HCT116 (cell line): Measurements from ENCODE around the gene DISP2. TPM values are rescaled to one million over a fixed set of nuclear protein-coding genes. Genes with fewer than 3 reads are reported as not detected.

Experiments
- ATAC-seq: fragments of 200-7000 bp; cut with Tn5 transposase; 2 replicates; pipeline ENCODE4 v1.9.1; 2020; ENCODE audit warnings: mild to moderate bottlenecking, moderate library complexity
- BruUV-seq: library from RNA; stranded (reverse); fragments of 400-500 nt; replicated peaks from 2 replicates; lab custom pipeline; 2021; lab: Mats Ljungman, UMichigan
- CTCF ChIA-PET: fragments of 300-600 bp; sonication (Branson Sonifier 250); formaldehyde crosslinking; loops from one replicate; lab custom pipeline; 2021; ENCODE audit warnings: antibody characterized with exemption; lab: Charles Lee
- POLR2A ChIA-PET: fragments of 300-600, 350-600 bp; sonication (Branson Sonifier 250); formaldehyde crosslinking; loops from one replicate; lab custom pipeline; 2021; ENCODE audit warnings: antibody characterized with exemption; lab: Charles Lee
- RAD21 ChIA-PET, 2 experiments: fragments of 300-600 bp; sonication (Branson Sonifier 250); formaldehyde crosslinking; loops; one replicate each; lab custom pipeline; 2023; ENCODE audit warnings: low total read pairs in 2 of 2; ENCODE audit not compliant: uncharacterized antibody in 2 of 2, unreplicated experiment in 2 of 2, low non-redundant PET in 1 of 2; lab: Charles Lee
- DNase-seq: peaks from one replicate; pipeline ENCODE4 v3.0.0-alpha.2; 2010; ENCODE audit warnings: low read depth, low spot score
- H2AFZ ChIP-seq: fragments of 200-600 bp; shearing (Covaris generic), sonication (generic); 2 replicates; pipeline ENCODE4 v1.6.1; 2017; ENCODE audit warnings: low read depth, mixed run types, mixed read lengths, antibody characterized with exemption, low read length; ENCODE audit not compliant: poor library complexity, severe bottlenecking
- H3K27ac ChIP-seq: 2 replicates; pipeline ENCODE4 v1.5.1; 2012; ENCODE audit warnings: low read depth, low read length
- H3K27me3 ChIP-seq: fragments of 200-600 bp; sonication (generic); 2 replicates; pipeline ENCODE4 v1.6.1; 2016; ENCODE audit warnings: mixed run types, low read length, mixed read lengths; ENCODE audit not compliant: insufficient read depth
- H3K36me3 ChIP-seq, 2 experiments: fragments of 200-500 bp in 1 of 2; fragments of 200-600 bp in 1 of 2; sonication (Bioruptor generic) in 1 of 2; sonication (generic) in 1 of 2; 2 replicates each; pipeline versions ENCODE4 v1.5.1 to v1.6.1; 2014 to 2016; ENCODE audit warnings: low read length in 2 of 2, inconsistent platforms in 1 of 2, mixed read lengths in 1 of 2, mixed run types in 1 of 2; ENCODE audit not compliant: insufficient read depth in 2 of 2, control insufficient read depth in 1 of 2
- H3K4me1 ChIP-seq, 2 experiments: fragments of 200-600 bp in 1 of 2; sonication (generic) in 1 of 2; 2 replicates each; pipeline versions ENCODE4 v1.5.1 to v1.6.1; 2012 to 2017; ENCODE audit warnings: low read length in 2 of 2, inconsistent platforms in 1 of 2, mild to moderate bottlenecking in 1 of 2, mixed read lengths in 1 of 2, mixed run types in 1 of 2, moderate library complexity in 1 of 2; ENCODE audit not compliant: insufficient read depth in 2 of 2, control insufficient read depth in 1 of 2
- H3K4me2 ChIP-seq: fragments of 200-600 bp; sonication (generic); 2 replicates; pipeline ENCODE4 v1.6.1; 2017; ENCODE audit warnings: mixed run types, low read length, mixed read lengths
- H3K4me3 ChIP-seq, 2 experiments: fragments of 200-600 bp in 1 of 2; sonication (generic) in 1 of 2; replicated peaks in 1 of 2; 2 replicates each; pipeline ENCODE4 v1.5.1; 2011 to 2016; ENCODE audit warnings: low read length in 2 of 2, control low read depth in 1 of 2, low read depth in 1 of 2, mild to moderate bottlenecking in 1 of 2, mixed read lengths in 1 of 2, mixed run types in 1 of 2
- H3K79me2 ChIP-seq: fragments of 200-600 bp; sonication (generic); 2 replicates; pipeline ENCODE4 v1.6.1; 2017; ENCODE audit warnings: mild to moderate bottlenecking, mixed run types, low read length, moderate library complexity, mixed read lengths; ENCODE audit not compliant: insufficient read depth
- H3K9ac ChIP-seq: fragments of 200-600 bp; sonication (generic); 2 replicates; pipeline ENCODE4 v1.6.1; 2016; ENCODE audit warnings: low read length, mixed read lengths
- H3K9me2 ChIP-seq: fragments of 200-600 bp; sonication (generic), shearing (Covaris generic); 2 replicates; pipeline ENCODE4 v1.6.1; 2017; ENCODE audit warnings: mixed run types, mild to moderate bottlenecking, moderate library complexity; ENCODE audit not compliant: insufficient read depth
- H3K9me3 ChIP-seq, 2 experiments: fragments of 200-500 bp in 1 of 2; fragments of 200-600 bp in 1 of 2; sonication (Bioruptor generic) in 1 of 2; sonication (generic) in 1 of 2; 2 replicates each; pipeline ENCODE4 v1.6.1; 2014 to 2017; ENCODE audit warnings: low read length in 2 of 2, mixed read lengths in 2 of 2, inconsistent platforms in 1 of 2, low read depth in 1 of 2, mild to moderate bottlenecking in 1 of 2, mixed run types in 1 of 2, moderate library complexity in 1 of 2; ENCODE audit not compliant: control insufficient read depth in 1 of 2, insufficient read depth in 1 of 2
- H4K20me1 ChIP-seq: fragments of 200-600 bp; sonication (generic), shearing (Covaris generic); 2 replicates; pipeline ENCODE4 v1.6.1; 2017; ENCODE audit warnings: mixed run types, mild to moderate bottlenecking, moderate library complexity; ENCODE audit not compliant: insufficient read depth
- CBX3 ChIP-seq: IDR thresholded peaks from 2 replicates; pipeline ENCODE4 v1.6.1; 2012; ENCODE audit warnings: low read depth
- CEBPB ChIP-seq: IDR thresholded peaks from 2 replicates; pipeline ENCODE4 v1.6.1; 2012; ENCODE audit warnings: low read depth
- EGR1 ChIP-seq: IDR thresholded peaks from 2 replicates; pipeline ENCODE4 v1.6.1; 2012; ENCODE audit warnings: low read depth
- ELF1 ChIP-seq: IDR thresholded peaks from 2 replicates; pipeline ENCODE4 v1.6.1; 2012; ENCODE audit warnings: low read depth, borderline replicate concordance
- EZH2 ChIP-seq: fragments of 200-600 bp; sonication (generic); IDR thresholded peaks from 2 replicates; pipeline ENCODE4 v1.6.1; 2017; ENCODE audit warnings: antibody characterized with exemption, mixed run types
- EZH2phosphoT487 ChIP-seq: fragments of 200-600 bp; IDR thresholded peaks from 2 replicates; pipeline ENCODE4 v1.6.1; 2018; ENCODE audit warnings: antibody characterized with exemption, borderline replicate concordance
- POLR2A ChIP-seq: IDR thresholded peaks from 2 replicates; pipeline ENCODE4 v1.7.0; 2011; ENCODE audit warnings: borderline replicate concordance; ENCODE audit not compliant: insufficient read depth, insufficient read length; ENCODE audit errors: extremely low read depth
- POLR2AphosphoS5 ChIP-seq: IDR thresholded peaks from 2 replicates; pipeline ENCODE4 v1.6.1; 2011; ENCODE audit warnings: mild to moderate bottlenecking, low read depth, low read length, moderate library complexity
- RAD21 ChIP-seq: IDR thresholded peaks from 2 replicates; pipeline ENCODE4 v1.6.1; 2012; ENCODE audit warnings: low read depth, mild to moderate bottlenecking
- REST ChIP-seq: IDR thresholded peaks from 2 replicates; pipeline ENCODE4 v1.6.1; 2012; ENCODE audit warnings: low read depth
- SIN3A ChIP-seq: IDR thresholded peaks from 2 replicates; pipeline ENCODE4 v1.6.1; 2012; ENCODE audit warnings: low read depth
- SP1 ChIP-seq: IDR thresholded peaks from 2 replicates; pipeline ENCODE4 v1.6.1; 2012; ENCODE audit warnings: low read depth
- intact Hi-C: fragments of 100-400 bp; cut with micrococcal nuclease; formaldehyde crosslinking; loops from 2 replicates; pipeline ENCODE4 v1.10.0; 2022
- total RNA-seq: library from RNA; stranded (reverse); gene quantifications from one replicate; pipeline ENCODE4 v1.2.1, GENCODE V29; 2021; ENCODE audit not compliant: unreplicated experiment
- TF ChIP-seq, protein P1 (sequence below), 3 experiments: fragments of 200-600 bp in 1 of 3; sonication (generic) in 1 of 3; IDR thresholded peaks in 2 of 3; conservative IDR thresholded peaks in 1 of 3; 2 replicates each; pipeline ENCODE4 v1.5.1; 2012 to 2017; ENCODE audit warnings: low read depth in 2 of 3, low read length in 2 of 3, antibody characterized with exemption in 1 of 3, borderline replicate concordance in 1 of 3, control low read depth in 1 of 3, mild to moderate bottlenecking in 1 of 3, mixed read lengths in 1 of 3, mixed run types in 1 of 3, moderate library complexity in 1 of 3; ENCODE audit not compliant: insufficient read depth in 1 of 3

The DISP2 gene
- total RNA-seq, 1 experiment from 2014 or later, result 3.3 TPM

- Histone ChIP-seq H3K9me2 (no peaks in the 10 kb centered on the region), H4K20me1 (no peaks in the 10 kb centered on the region), H3K4me3 (no peak overlapping the region), H2AFZ (no peak overlapping the region), H3K4me2 (no peak overlapping the region), H3K27ac (no peak overlapping the region), H3K4me1 (peaks cover 4 to 14% of the 10 kb centered on the region in 2 experiments; a peak in 2 of 4 replicates), H3K79me2 (peaks cover 44% of the 10 kb centered on the region), H3K9me3 (no peaks in the 10 kb centered on the region), H3K36me3 (peaks cover 38 to 61% of the 10 kb centered on the region in 2 experiments), H3K27me3 (no peaks in the 10 kb centered on the region), H3K9ac (no peak overlapping the region)
- POLR2A ChIA-PET, result interaction anchor here (1.1 kb wide), 1 partner anchor 18 kb away, joined by 3 read pairs; no protein-coding TSS in a partner anchor
- BruUV-seq, result no TSS peak
- CTCF ChIA-PET, result no interaction called here
- no peak for DNase-seq
- intact Hi-C loops, result no loop called here
- TF ChIP-seq SIN3A, result no peak
- TF ChIP-seq EGR1, result no peak
- TF ChIP-seq EZH2, result no peak
- TF ChIP-seq CEBPB, result no peak
- TF ChIP-seq SP1, result no peak
- TF ChIP-seq POLR2A, result no peak
- TF ChIP-seq, protein P1, sequence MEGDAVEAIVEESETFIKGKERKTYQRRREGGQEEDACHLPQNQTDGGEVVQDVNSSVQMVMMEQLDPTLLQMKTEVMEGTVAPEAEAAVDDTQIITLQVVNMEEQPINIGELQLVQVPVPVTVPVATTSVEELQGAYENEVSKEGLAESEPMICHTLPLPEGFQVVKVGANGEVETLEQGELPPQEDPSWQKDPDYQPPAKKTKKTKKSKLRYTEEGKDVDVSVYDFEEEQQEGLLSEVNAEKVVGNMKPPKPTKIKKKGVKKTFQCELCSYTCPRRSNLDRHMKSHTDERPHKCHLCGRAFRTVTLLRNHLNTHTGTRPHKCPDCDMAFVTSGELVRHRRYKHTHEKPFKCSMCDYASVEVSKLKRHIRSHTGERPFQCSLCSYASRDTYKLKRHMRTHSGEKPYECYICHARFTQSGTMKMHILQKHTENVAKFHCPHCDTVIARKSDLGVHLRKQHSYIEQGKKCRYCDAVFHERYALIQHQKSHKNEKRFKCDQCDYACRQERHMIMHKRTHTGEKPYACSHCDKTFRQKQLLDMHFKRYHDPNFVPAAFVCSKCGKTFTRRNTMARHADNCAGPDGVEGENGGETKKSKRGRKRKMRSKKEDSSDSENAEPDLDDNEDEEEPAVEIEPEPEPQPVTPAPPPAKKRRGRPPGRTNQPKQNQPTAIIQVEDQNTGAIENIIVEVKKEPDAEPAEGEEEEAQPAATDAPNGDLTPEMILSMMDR (IDR thresholded peaks at IDR 0.05 in 2 of 3, conservative IDR thresholded peaks at IDR 0.05 in 1 of 3; ENCODE audit: borderline replicate concordance in 1 of 3, insufficient read depth in 1 of 3, low read depth in 2 of 3, low read length in 2 of 3), result no peak
- TF ChIP-seq POLR2AphosphoS5, result no peak
- no peak for TF ChIP-seq EZH2phosphoT487
- no peak for TF ChIP-seq ELF1
- no peak for TF ChIP-seq RAD21
- no peak for TF ChIP-seq REST
- no peak for TF ChIP-seq CBX3
- no peak for ATAC-seq
- RAD21 ChIA-PET, result no interaction called here
Observed at GRCh38 chr15:40386480-40386879, 28.5 kb downstream of the DISP2 start.
